Measurements from ENCODE around the gene PRDM2. TPM values are rescaled to one million over a fixed set of nuclear protein-coding genes. Genes with fewer than 3 reads are reported as not detected.

Gene PRDM2
- total and polyA plus RNA-seq, 2 of the 13 experiments (the other 11 are each of a cell fraction or from before 2014, with no cell fraction given), result 4.0 to 6.5 TPM

DNA sequence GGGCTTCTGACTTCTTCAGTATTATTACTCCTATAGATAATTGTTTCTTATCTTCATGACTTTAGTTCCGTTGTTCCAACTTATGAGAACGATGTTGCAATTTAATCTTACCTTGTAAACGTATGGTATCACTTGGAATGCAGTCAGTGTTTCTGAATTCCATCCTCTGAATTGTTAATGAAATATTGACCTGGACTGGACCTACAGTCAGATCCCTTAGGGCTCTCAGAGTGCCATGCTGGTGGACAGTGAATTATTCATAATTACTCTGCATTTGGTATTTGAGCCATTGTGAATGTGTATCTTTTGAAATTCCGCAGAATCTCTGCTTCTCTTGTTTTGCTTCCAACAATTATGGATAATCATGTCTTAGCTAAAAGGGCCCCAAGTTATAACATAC, 72.3 kb downstream of the PRDM2 start:
- DNase-seq (ENCODE audit: low spot score), result no peak
- Histone ChIP-seq H3K36me3 (replicated peaks in 1 of 2; ENCODE audit: control insufficient read depth in 1 of 2, insufficient read depth in 2 of 2, low read length in 2 of 2) (peaks cover 4 to 15% of the 10 kb centered on the region in 2 experiments), H3K9ac (ENCODE audit: insufficient read depth, low read depth, low read length) (no peak overlapping the region), H3K79me2 (ENCODE audit: insufficient read depth, low read length) (peaks cover 19% of the 10 kb centered on the region), H3K4me2 (ENCODE audit: low read depth, low read length) (no peak overlapping the region), H3K27ac (ENCODE audit: extremely low read length, insufficient read depth, low read length) (no peak overlapping the region), H3K27me3 (ENCODE audit: control insufficient read depth in 1 of 2, insufficient read depth in 2 of 2, low read length in 2 of 2) (no peaks in the 10 kb centered on the region), H3K9me3 (ENCODE audit: low read length) (no peaks in the 10 kb centered on the region), H3K4me1 (ENCODE audit: insufficient read depth, low read length) (no peaks in the 10 kb centered on the region), H3K4me3 (replicated peaks in 1 of 3; ENCODE audit: insufficient read depth in 1 of 3, low read depth in 2 of 3, low read length in 3 of 3) (no peak overlapping the region), H2AFZ (ENCODE audit: low read length) (no peak overlapping the region), H4K20me1 (ENCODE audit: insufficient read depth, low read length) (no peaks in the 10 kb centered on the region)
- intact Hi-C loops (cut with micrococcal nuclease; ENCODE audit: unreplicated experiment) (no loop called here), in situ Hi-C loops (cut with HindIII; ENCODE audit: extremely low pct_ligation_motif_present, low pct_unique_long_range_greater_than_20kb) (no loop called here)
- CTCF ChIA-PET (ENCODE audit: low intra/inter-chr PET ratio, low total read pairs), result no interaction called here
- POLR2A ChIA-PET, result no interaction called here
- TF ChIP-seq, protein P1, sequence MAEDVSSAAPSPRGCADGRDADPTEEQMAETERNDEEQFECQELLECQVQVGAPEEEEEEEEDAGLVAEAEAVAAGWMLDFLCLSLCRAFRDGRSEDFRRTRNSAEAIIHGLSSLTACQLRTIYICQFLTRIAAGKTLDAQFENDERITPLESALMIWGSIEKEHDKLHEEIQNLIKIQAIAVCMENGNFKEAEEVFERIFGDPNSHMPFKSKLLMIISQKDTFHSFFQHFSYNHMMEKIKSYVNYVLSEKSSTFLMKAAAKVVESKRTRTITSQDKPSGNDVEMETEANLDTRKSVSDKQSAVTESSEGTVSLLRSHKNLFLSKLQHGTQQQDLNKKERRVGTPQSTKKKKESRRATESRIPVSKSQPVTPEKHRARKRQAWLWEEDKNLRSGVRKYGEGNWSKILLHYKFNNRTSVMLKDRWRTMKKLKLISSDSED (CRISPR knock-in tag; IDR thresholded peaks at IDR 0.05), result no peak
- no peak for TF ChIP-seq HDAC1 (CRISPR knock-in tag; IDR thresholded peaks at IDR 0.05)
- no peak for TF ChIP-seq NFYB (CRISPR knock-in tag; IDR thresholded peaks at IDR 0.05)
- no peak for TF ChIP-seq ZSCAN31 (CRISPR knock-in tag; IDR thresholded peaks at IDR 0.05; ENCODE audit: low read depth)
- TF ChIP-seq, protein P2, sequence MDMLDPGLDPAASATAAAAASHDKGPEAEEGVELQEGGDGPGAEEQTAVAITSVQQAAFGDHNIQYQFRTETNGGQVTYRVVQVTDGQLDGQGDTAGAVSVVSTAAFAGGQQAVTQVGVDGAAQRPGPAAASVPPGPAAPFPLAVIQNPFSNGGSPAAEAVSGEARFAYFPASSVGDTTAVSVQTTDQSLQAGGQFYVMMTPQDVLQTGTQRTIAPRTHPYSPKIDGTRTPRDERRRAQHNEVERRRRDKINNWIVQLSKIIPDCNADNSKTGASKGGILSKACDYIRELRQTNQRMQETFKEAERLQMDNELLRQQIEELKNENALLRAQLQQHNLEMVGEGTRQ (IDR thresholded peaks at IDR 0.05; ENCODE audit: low read depth, low read length), result no peak
- TF ChIP-seq, protein P2 (CRISPR knock-in tag; IDR thresholded peaks at IDR 0.05; ENCODE audit: borderline replicate concordance), result no peak
- no peak for TF ChIP-seq ZMYM4 (CRISPR knock-in tag; IDR thresholded peaks at IDR 0.05)
- ATAC-seq, result no peak
- no TSS peak for BruUV-seq (replicated peaks)
- 93% methylated on average over 4 of the region's 4 CpGs for WGBS (ENCODE audit: low lambda C conversion rate)
- no peak for FAIRE-seq

Measured in HepG2 (cell line).